GM19240 (cell line): ENCODE results near the gene CARF.

Experiments
- DNase-seq: peaks from one replicate; pipeline ENCODE4 v3.0.0; 2011; ENCODE audit warnings: low spot score; ENCODE audit not compliant: insufficient read length

Gene CARF

GRCh38 chr2:203018181-203018580, 106.1 kb downstream of the CARF start:
- DNase-seq = no peak

GRCh38 chr2:203019142-203019541, 107.1 kb downstream of the CARF start:
- no peak for DNase-seq

- no peak for DNase-seq
Measured at GRCh38 chr2:203021991-203022390, 109.9 kb downstream of the CARF start.

GRCh38 chr2:203022751-203023150, 110.7 kb downstream of the CARF start:
- no peak for DNase-seq

GRCh38 chr2:203025592-203025991, 113.5 kb downstream of the CARF start:
- no peak for DNase-seq

- DNase-seq = no peak
Measured at GRCh38 chr2:203030545-203030944, 118.5 kb downstream of the CARF start.

GRCh38 chr2:203030991-203031390, 118.9 kb downstream of the CARF start:
- no peak for DNase-seq

GRCh38 chr2:203033395-203033794, 121.3 kb downstream of the CARF start:
- DNase-seq = no peak

- no peak for DNase-seq
Measured at GRCh38 chr2:203035879-203036470, 123.9 kb downstream of the CARF start.
